Measurements from ENCODE around the gene WDR59. TPM values are rescaled to one million over a fixed set of nuclear protein-coding genes. Genes with fewer than 3 reads are reported as not detected.

The WDR59 gene
- polyA plus RNA-seq, 1 of the 3 experiments (the other 2 are of a cell fraction) = 48.2 TPM

DNA sequence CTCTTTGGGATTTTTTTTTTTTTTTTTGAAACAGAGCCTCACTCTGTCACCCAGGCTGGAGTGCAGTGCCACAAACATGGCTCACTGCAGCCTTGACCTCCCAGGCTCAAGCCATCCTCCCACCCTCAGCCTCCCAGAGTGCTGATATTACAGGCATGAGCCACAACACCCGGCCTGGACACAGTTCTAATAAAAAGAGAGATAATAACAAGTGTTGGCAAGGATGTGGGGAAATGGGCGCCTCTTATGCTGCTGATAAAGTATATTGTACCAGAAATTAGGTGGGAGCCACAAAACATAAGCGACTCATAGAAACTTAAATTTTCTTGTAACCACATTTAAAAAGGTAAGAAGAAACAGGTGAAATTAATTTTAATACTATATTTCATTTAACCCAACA, 159.9 kb downstream of the WDR59 start:
- H3K9me3 ChIP-seq = no peaks in the 10 kb centered on the region
- H3K36me3 ChIP-seq (replicated peaks in 1 of 2; ENCODE audit: control insufficient read depth in 1 of 2, insufficient read depth in 2 of 2, low read length in 1 of 2) = no peaks in the 10 kb centered on the region
- no peak overlapping the region for H3K4me2 ChIP-seq
- peaks cover 5% of the 10 kb centered on the region; the same call in 1 of the 2 replicates for H3K27me3 ChIP-seq (ENCODE audit: insufficient read depth)
- H3K9ac ChIP-seq = no peak overlapping the region
- ChIA-PET CTCF (interaction anchor here (11.5 kb wide), 1 partner anchor 13 kb away, joined by 78 read pairs; no protein-coding TSS in a partner anchor), POLR2A (no interaction called here)
- no peak overlapping the region for H3K27ac ChIP-seq (ENCODE audit: low read depth in 2 of 2, low read length in 1 of 2)
- H3K79me2 ChIP-seq (ENCODE audit: insufficient read depth) = no peaks in the 10 kb centered on the region
- H3F3A ChIP-seq (replicated peaks; ENCODE audit: insufficient read depth) = no peaks in the 10 kb centered on the region
- H3K4me3 ChIP-seq (ENCODE audit: low read depth in 2 of 2, low read length in 1 of 2) = no peak overlapping the region
- no peaks in the 10 kb centered on the region for H4K20me1 ChIP-seq (ENCODE audit: insufficient read depth)
- no peak for DNase-seq
- 33% methylated on average over 3 of the region's 3 CpGs for whole genome bisulfite sequencing (ENCODE audit: low lambda C conversion rate)
- H2AFZ ChIP-seq (ENCODE audit: low read depth) = no peak overlapping the region
- no peaks in the 10 kb centered on the region for H3K9me2 ChIP-seq
- TF ChIP-seq, protein P1, sequence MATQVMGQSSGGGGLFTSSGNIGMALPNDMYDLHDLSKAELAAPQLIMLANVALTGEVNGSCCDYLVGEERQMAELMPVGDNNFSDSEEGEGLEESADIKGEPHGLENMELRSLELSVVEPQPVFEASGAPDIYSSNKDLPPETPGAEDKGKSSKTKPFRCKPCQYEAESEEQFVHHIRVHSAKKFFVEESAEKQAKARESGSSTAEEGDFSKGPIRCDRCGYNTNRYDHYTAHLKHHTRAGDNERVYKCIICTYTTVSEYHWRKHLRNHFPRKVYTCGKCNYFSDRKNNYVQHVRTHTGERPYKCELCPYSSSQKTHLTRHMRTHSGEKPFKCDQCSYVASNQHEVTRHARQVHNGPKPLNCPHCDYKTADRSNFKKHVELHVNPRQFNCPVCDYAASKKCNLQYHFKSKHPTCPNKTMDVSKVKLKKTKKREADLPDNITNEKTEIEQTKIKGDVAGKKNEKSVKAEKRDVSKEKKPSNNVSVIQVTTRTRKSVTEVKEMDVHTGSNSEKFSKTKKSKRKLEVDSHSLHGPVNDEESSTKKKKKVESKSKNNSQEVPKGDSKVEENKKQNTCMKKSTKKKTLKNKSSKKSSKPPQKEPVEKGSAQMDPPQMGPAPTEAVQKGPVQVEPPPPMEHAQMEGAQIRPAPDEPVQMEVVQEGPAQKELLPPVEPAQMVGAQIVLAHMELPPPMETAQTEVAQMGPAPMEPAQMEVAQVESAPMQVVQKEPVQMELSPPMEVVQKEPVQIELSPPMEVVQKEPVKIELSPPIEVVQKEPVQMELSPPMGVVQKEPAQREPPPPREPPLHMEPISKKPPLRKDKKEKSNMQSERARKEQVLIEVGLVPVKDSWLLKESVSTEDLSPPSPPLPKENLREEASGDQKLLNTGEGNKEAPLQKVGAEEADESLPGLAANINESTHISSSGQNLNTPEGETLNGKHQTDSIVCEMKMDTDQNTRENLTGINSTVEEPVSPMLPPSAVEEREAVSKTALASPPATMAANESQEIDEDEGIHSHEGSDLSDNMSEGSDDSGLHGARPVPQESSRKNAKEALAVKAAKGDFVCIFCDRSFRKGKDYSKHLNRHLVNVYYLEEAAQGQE (IDR thresholded peaks at IDR 0.05; ENCODE audit: low read depth, low read length) = no peak
- no peak for TF ChIP-seq FOXM1 (IDR thresholded peaks at IDR 0.05; ENCODE audit: low read depth)
- TF ChIP-seq, protein P2, sequence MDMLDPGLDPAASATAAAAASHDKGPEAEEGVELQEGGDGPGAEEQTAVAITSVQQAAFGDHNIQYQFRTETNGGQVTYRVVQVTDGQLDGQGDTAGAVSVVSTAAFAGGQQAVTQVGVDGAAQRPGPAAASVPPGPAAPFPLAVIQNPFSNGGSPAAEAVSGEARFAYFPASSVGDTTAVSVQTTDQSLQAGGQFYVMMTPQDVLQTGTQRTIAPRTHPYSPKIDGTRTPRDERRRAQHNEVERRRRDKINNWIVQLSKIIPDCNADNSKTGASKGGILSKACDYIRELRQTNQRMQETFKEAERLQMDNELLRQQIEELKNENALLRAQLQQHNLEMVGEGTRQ (IDR thresholded peaks at IDR 0.05; ENCODE audit: borderline replicate concordance, low read depth, low read length) = no peak
- no peak for TF ChIP-seq RCOR1 (IDR thresholded peaks at IDR 0.05; ENCODE audit: low read length)
- no peak for TF ChIP-seq NRF1 (IDR thresholded peaks at IDR 0.05; ENCODE audit: low read depth, low read length)
- no peak for TF ChIP-seq ELF1 (IDR thresholded peaks at IDR 0.05)
- no peak for TF ChIP-seq TCF12 (IDR thresholded peaks at IDR 0.05)
- no peak for TF ChIP-seq TEAD4 (IDR thresholded peaks at IDR 0.05; ENCODE audit: borderline replicate concordance, insufficient read depth)
- no peaks in the 10 kb centered on the region; a peak in 1 of 4 replicates for H3K4me1 ChIP-seq (ENCODE audit: control insufficient read depth in 1 of 2, insufficient read depth in 2 of 2, low read depth in 1 of 2, low read length in 1 of 2)

Other genes with a start within 250 kb of the WDR59 start
- gene FA2H, start 210.3 kb downstream of the WDR59 start, polyA plus RNA-seq (2012; rRNA removed) = not detected in 2 replicates
- gene ZNRF1, start 13.9 kb upstream of the WDR59 start, polyA plus RNA-seq (2012; rRNA removed) = 20.6 and 23.7 TPM in 2 replicates
- gene LDHD, start 131.7 kb upstream of the WDR59 start, polyA plus RNA-seq (2012; rRNA removed) = 0.53 and 0.70 TPM in 2 replicates
- gene ZFP1, start 163.4 kb upstream of the WDR59 start, polyA plus RNA-seq (2012; rRNA removed) = 3.0 and 3.7 TPM in 2 replicates
- gene CTRB2, start 222.0 kb upstream of the WDR59 start, polyA plus RNA-seq (2012; rRNA removed) = not detected in 2 replicates
- not detected in 2 replicates for gene CTRB1, start 233.9 kb upstream of the WDR59 start, polyA plus RNA-seq (2012; rRNA removed)